Measurements from ENCODE around the gene ASPDH.

DNA sequence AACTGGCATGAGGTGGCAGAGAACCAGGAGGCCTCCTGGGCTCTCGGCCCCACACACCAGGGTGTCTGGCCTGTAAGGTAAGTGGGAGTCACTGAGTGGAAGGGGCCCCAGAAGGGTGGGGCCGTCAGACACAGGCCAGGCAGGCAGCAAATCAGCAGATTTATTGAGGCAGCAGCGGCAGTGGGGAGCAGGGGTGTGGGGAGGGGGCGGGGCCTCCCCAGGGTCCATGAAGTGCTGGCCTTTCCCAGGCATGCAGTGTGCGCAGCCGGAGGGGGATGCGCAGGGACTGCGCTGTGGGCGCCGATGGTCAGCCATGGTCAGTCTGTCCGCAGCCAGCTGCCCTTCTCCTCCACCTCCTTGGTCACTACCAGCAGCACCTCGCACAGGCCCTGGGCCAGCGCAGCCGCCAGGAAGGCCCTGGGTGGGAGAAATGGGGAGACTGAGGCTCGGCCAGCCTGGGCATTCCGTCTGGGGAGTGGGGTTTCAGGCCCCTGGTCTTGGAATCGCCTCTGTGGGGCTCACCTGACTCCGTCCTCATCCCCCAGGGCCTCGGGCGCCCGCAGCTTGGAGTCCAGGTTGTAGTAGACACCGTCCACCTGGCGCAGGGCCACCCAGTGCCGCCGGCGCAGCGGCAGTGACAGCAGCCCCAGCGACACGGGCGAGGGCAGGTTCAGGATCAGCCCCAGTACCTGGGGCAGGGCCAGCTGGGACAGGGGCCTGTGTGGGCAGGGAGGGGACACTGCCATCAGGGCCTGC is 7.7 kb downstream of the ASPDH start:
- TF ChIP-seq, protein P1, sequence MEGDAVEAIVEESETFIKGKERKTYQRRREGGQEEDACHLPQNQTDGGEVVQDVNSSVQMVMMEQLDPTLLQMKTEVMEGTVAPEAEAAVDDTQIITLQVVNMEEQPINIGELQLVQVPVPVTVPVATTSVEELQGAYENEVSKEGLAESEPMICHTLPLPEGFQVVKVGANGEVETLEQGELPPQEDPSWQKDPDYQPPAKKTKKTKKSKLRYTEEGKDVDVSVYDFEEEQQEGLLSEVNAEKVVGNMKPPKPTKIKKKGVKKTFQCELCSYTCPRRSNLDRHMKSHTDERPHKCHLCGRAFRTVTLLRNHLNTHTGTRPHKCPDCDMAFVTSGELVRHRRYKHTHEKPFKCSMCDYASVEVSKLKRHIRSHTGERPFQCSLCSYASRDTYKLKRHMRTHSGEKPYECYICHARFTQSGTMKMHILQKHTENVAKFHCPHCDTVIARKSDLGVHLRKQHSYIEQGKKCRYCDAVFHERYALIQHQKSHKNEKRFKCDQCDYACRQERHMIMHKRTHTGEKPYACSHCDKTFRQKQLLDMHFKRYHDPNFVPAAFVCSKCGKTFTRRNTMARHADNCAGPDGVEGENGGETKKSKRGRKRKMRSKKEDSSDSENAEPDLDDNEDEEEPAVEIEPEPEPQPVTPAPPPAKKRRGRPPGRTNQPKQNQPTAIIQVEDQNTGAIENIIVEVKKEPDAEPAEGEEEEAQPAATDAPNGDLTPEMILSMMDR (IDR thresholded peaks at IDR 0.05), result no peak
- no peak for TF ChIP-seq CREB1 (CRISPR knock-in tag; IDR thresholded peaks at IDR 0.05)
- TF ChIP-seq, protein P2, sequence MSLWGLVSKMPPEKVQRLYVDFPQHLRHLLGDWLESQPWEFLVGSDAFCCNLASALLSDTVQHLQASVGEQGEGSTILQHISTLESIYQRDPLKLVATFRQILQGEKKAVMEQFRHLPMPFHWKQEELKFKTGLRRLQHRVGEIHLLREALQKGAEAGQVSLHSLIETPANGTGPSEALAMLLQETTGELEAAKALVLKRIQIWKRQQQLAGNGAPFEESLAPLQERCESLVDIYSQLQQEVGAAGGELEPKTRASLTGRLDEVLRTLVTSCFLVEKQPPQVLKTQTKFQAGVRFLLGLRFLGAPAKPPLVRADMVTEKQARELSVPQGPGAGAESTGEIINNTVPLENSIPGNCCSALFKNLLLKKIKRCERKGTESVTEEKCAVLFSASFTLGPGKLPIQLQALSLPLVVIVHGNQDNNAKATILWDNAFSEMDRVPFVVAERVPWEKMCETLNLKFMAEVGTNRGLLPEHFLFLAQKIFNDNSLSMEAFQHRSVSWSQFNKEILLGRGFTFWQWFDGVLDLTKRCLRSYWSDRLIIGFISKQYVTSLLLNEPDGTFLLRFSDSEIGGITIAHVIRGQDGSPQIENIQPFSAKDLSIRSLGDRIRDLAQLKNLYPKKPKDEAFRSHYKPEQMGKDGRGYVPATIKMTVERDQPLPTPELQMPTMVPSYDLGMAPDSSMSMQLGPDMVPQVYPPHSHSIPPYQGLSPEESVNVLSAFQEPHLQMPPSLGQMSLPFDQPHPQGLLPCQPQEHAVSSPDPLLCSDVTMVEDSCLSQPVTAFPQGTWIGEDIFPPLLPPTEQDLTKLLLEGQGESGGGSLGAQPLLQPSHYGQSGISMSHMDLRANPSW (CRISPR knock-in tag; conservative IDR thresholded peaks at IDR 0.05; ENCODE audit: low read depth), result no peak
- no peak for TF ChIP-seq CREM (CRISPR knock-in tag; IDR thresholded peaks at IDR 0.05)

All from WTC11 (cell line).